HUES6 (cell line): ENCODE results near the gene PHYHIPL.

Source experiments
- H3K27ac ChIP-seq: 2 replicates; pipeline ENCODE4 v1.7.0; 2013; ENCODE audit warnings: low read depth, mild to moderate bottlenecking, low read length, inconsistent platforms
- H3K27me3 ChIP-seq: 2 replicates; pipeline ENCODE4 v1.6.1; 2013; ENCODE audit warnings: low read length; ENCODE audit not compliant: control insufficient read depth, insufficient read depth
- H3K36me3 ChIP-seq: 2 replicates; pipeline ENCODE4 v1.6.1; 2013; ENCODE audit warnings: low read length; ENCODE audit not compliant: control insufficient read depth, insufficient read depth
- H3K4me1 ChIP-seq: 2 replicates; pipeline ENCODE4 v1.6.1; 2013; ENCODE audit warnings: low read length; ENCODE audit not compliant: control insufficient read depth, insufficient read depth
- H3K4me3 ChIP-seq: 2 replicates; pipeline ENCODE4 v1.5.1; 2013; ENCODE audit warnings: low read depth, low read length
- H3K9ac ChIP-seq: one replicate; pipeline ENCODE4 v1.6.1; 2013; ENCODE audit warnings: mild to moderate bottlenecking, low read length
- H3K9me3 ChIP-seq: 2 replicates; pipeline ENCODE4 v1.6.1; 2013; ENCODE audit warnings: low read depth, low read length; ENCODE audit not compliant: control insufficient read depth, insufficient read depth

Gene PHYHIPL

GRCh38 chr10:59279476-59279875 lies 103.0 kb downstream of the PHYHIPL start:
- Histone ChIP-seq H3K36me3 (no peaks in the 10 kb centered on the region), H3K27me3 (no peaks in the 10 kb centered on the region), H3K4me3 (no peak overlapping the region), H3K9me3 (no peaks in the 10 kb centered on the region), H3K4me1 (peaks cover 13% of the 10 kb centered on the region), H3K27ac (no peak overlapping the region), H3K9ac (no peak overlapping the region)

GRCh38 chr10:59279991-59280505 lies 103.6 kb downstream of the PHYHIPL start:
- Histone ChIP-seq H3K4me3 (no peak overlapping the region), H3K27me3 (no peaks in the 10 kb centered on the region), H3K27ac (no peak overlapping the region), H3K4me1 (peaks cover 13% of the 10 kb centered on the region), H3K36me3 (no peaks in the 10 kb centered on the region), H3K9ac (no peak overlapping the region), H3K9me3 (no peaks in the 10 kb centered on the region)

- no peak overlapping the region for H3K27ac ChIP-seq
- no peaks in the 10 kb centered on the region for H3K36me3 ChIP-seq
- no peaks in the 10 kb centered on the region for H3K27me3 ChIP-seq
- peaks cover 13% of the 10 kb centered on the region for H3K4me1 ChIP-seq
- H3K9ac ChIP-seq: no peak overlapping the region
- H3K9me3 ChIP-seq: no peaks in the 10 kb centered on the region
- no peak overlapping the region for H3K4me3 ChIP-seq
These were observed 105.4 kb downstream of the PHYHIPL start for GRCh38 chr10:59281861-59282260.

GRCh38 chr10:59283456-59284091 lies 107.1 kb downstream of the PHYHIPL start:
- Histone ChIP-seq H3K27me3 (no peaks in the 10 kb centered on the region), H3K4me3 (no peak overlapping the region), H3K36me3 (no peaks in the 10 kb centered on the region), H3K9me3 (no peaks in the 10 kb centered on the region), H3K9ac (no peak overlapping the region), H3K4me1 (peaks cover 13% of the 10 kb centered on the region), H3K27ac (no peak overlapping the region)

- H3K9ac ChIP-seq: no peak overlapping the region
- H3K4me3 ChIP-seq: no peak overlapping the region
- peaks cover 15% of the 10 kb centered on the region for H3K4me1 ChIP-seq
- no peaks in the 10 kb centered on the region for H3K27me3 ChIP-seq
- no peaks in the 10 kb centered on the region for H3K9me3 ChIP-seq
- no peaks in the 10 kb centered on the region for H3K36me3 ChIP-seq
- no peak overlapping the region for H3K27ac ChIP-seq
These were observed 107.9 kb downstream of the PHYHIPL start for GRCh38 chr10:59284118-59284975.

- Histone ChIP-seq H3K9ac (no peak overlapping the region), H3K4me1 (peaks cover 23% of the 10 kb centered on the region), H3K27me3 (no peaks in the 10 kb centered on the region), H3K9me3 (no peaks in the 10 kb centered on the region), H3K36me3 (no peaks in the 10 kb centered on the region), H3K4me3 (no peak overlapping the region), H3K27ac (no peak overlapping the region)
These were observed 108.6 kb downstream of the PHYHIPL start for GRCh38 chr10:59285073-59285472.

- Histone ChIP-seq H3K9me3 (no peaks in the 10 kb centered on the region), H3K4me1 (peaks cover 30% of the 10 kb centered on the region), H3K4me3 (no peak overlapping the region), H3K36me3 (no peaks in the 10 kb centered on the region), H3K9ac (no peak overlapping the region), H3K27me3 (no peaks in the 10 kb centered on the region), H3K27ac (no peak overlapping the region)
These were observed 109.4 kb downstream of the PHYHIPL start for GRCh38 chr10:59285848-59286247.

- Histone ChIP-seq H3K9ac (no peak overlapping the region), H3K27me3 (no peaks in the 10 kb centered on the region), H3K4me1 (peaks cover 35% of the 10 kb centered on the region), H3K36me3 (no peaks in the 10 kb centered on the region), H3K27ac (no peak overlapping the region), H3K4me3 (no peak overlapping the region), H3K9me3 (no peaks in the 10 kb centered on the region)
These were observed 111.3 kb downstream of the PHYHIPL start for GRCh38 chr10:59287587-59288255.

- Histone ChIP-seq H3K4me3 (no peak overlapping the region), H3K27me3 (no peaks in the 10 kb centered on the region), H3K27ac (no peak overlapping the region)
These were observed 113.4 kb downstream of the PHYHIPL start for GRCh38 chr10:59289853-59290252.

GRCh38 chr10:59290448-59290847 lies 114.0 kb downstream of the PHYHIPL start:
- no peaks in the 10 kb centered on the region for H3K27me3 ChIP-seq

More at GRCh38 chr10:59289853-59290252, 113.4 kb downstream of the PHYHIPL start:
- Histone ChIP-seq H3K4me1 (peaks cover 22% of the 10 kb centered on the region), H3K9me3 (no peaks in the 10 kb centered on the region), H3K36me3 (no peaks in the 10 kb centered on the region), H3K9ac (no peak overlapping the region)

More at GRCh38 chr10:59290448-59290847, 114.0 kb downstream of the PHYHIPL start:
- Histone ChIP-seq H3K4me1 (peaks cover 22% of the 10 kb centered on the region), H3K4me3 (no peak overlapping the region), H3K36me3 (no peaks in the 10 kb centered on the region), H3K27ac (no peak overlapping the region), H3K9me3 (no peaks in the 10 kb centered on the region), H3K9ac (no peak overlapping the region)
